Heart left ventricle (tissue), 16 donors: ENCODE results near the gene NTM. TPM values are rescaled to one million over a fixed set of nuclear protein-coding genes. Genes with fewer than 3 reads are reported as not detected.
A peak's percentile ranks its signal among the peaks of the same experiment; 100 is the strongest.

Source experiments
- ATAC-seq, 4 donors: fragments of 200-7000 bp; cut with Tn5 transposase; one replicate each; pipeline ENCODE4 v1.9.1; 2020 to 2022; ENCODE audit warnings: moderate library complexity in 4 of 4, mild to moderate bottlenecking in 3 of 4, moderate number of reproducible peaks in 1 of 4
- DNase-seq, 5 donors: peaks; one replicate each; pipeline ENCODE4 v3.0.0-alpha.2; 2020
- H3K27ac ChIP-seq, 12 donors: fragments of 200-600 bp; sonication (generic) in 4 of 12; one replicate each; pipeline versions ENCODE4 v1.5.0 to v1.8.0; 2016 to 2022; ENCODE audit warnings: mild to moderate bottlenecking in 2 of 12
- H3K27me3 ChIP-seq, 9 donors: fragments of 200-600 bp; sonication (generic) in 2 of 9; one replicate each; pipeline versions ENCODE4 v1.5.1 to v1.8.0; 2016 to 2022; ENCODE audit warnings: mild to moderate bottlenecking in 3 of 9
- H3K36me3 ChIP-seq, 9 donors: fragments of 200-600 bp; sonication (generic) in 2 of 9; one replicate each; pipeline versions ENCODE4 v1.5.0 to v1.8.0; 2018 to 2022; ENCODE audit warnings: mild to moderate bottlenecking in 2 of 9
- H3K4me1 ChIP-seq, 12 donors: fragments of 200-600 bp; sonication (generic) in 4 of 12; one replicate each; pipeline versions ENCODE4 v1.5.0 to v1.8.0; 2016 to 2022; ENCODE audit warnings: mild to moderate bottlenecking in 3 of 12
- H3K4me3 ChIP-seq, 12 donors: fragments of 200-600 bp; sonication (generic) in 4 of 12; one replicate each; pipeline versions ENCODE4 v1.5.0 to v1.8.0; 2017 to 2022; ENCODE audit warnings: mild to moderate bottlenecking in 9 of 12, moderate library complexity in 4 of 12
- H3K9me3 ChIP-seq, 12 donors: fragments of 200-600 bp; sonication (generic) in 4 of 12; one replicate each; pipeline versions ENCODE4 v1.5.0 to v1.8.0; 2016 to 2022; ENCODE audit warnings: mild to moderate bottlenecking in 1 of 12
- CTCF ChIP-seq, 12 donors: fragments of 200-600 bp; sonication (generic) in 4 of 12; IDR thresholded peaks; one replicate each; pipeline versions ENCODE4 v1.5.0 to v1.8.0; 2018 to 2022; ENCODE audit warnings: antibody characterized with exemption in 12 of 12, mild to moderate bottlenecking in 5 of 12
- POLR2A ChIP-seq, 2 donors: fragments of 450-650 bp; IDR thresholded peaks; one replicate each; pipeline ENCODE4 v1.6.1; 2017; ENCODE audit warnings: antibody characterized with exemption in 2 of 2, mild to moderate bottlenecking in 2 of 2, moderate library complexity in 2 of 2
- WGBS, 4 donors: extraction: QIAGEN DNeasy Blood & Tissue Kit in 2 of 4; methylation state at CpG; one replicate each; pipeline versions ENCODE4 v1.1.5 to v1.1.7; 2013 to 2018; 5-methylcytosine and 5-hydroxymethylcytosine counted together
- intact Hi-C, 10 donors: fragments of 100-400 bp; cut with DNase I; formaldehyde crosslinking; loops; one replicate each; pipeline versions ENCODE4 v1.11.1 to v1.14.2; 2022
- polyA plus RNA-seq, 2 donors: library from polyadenylated mRNA; stranded (reverse); fragments of 200-250 nt; gene quantifications; one replicate each; pipeline ENCODE4 v1.2.3, GENCODE V29; 2013
- total RNA-seq, 9 donors: library from RNA; depleted of rRNA in 2 of 9; stranded (reverse); fragments of >200 nt in 2 of 9; fragmentation: NEBNext Ultra II Directional in 3 of 9; extraction: Animal tissue kit (Norgen Biotek cat#: 25700) in 3 of 9; gene quantifications; one replicate each; pipeline versions ENCODE4 v1.1.0 to v1.2.4, GENCODE V29; 2016 to 2023
- donor health status: ischemic (EF 13 %, LVEDD 7.1; RV severe dilation, severe dysfunction).
- donor health status: healthy with polysubstance abuse.
- donor health status: DM: no; HTN: yes; CAD: no.
- donor health status: DM: no; HTN: no; CAD: no.
- donor health status: ischemic (EF 25% LVEDD 6.9; RV normal size, moderate dysfunction).
- donor health status: ischemic (EF 25% LVEDD 5.7; RV mildly dilated, moderate dysfunction).
- donor health status: healthy.
- donor health status: DM: yes; HTN: yes; CAD: no.
- donor health status: ischemic (EF 35%, LVEDD 5.7; RV mildly dilated, moderate dysfunction).
- donor health status: nonischemic (EF 11% LVEDD 7.7; RV severe dilation, severe dysfunction).
- donor health status: DM: yes; HTN: yes; CAD: no.
- donor health status: PGD.
- donor health status: ischemic (EF 29% LVEDD 5.4; RV normal size, mild dysfunction).
- donor health status: nonischemic (EF 23%, LVEDD 6.1; RV moderate dilation, normal function).

The NTM gene
- total and polyA plus RNA-seq, 11 donors: 0.40 to 7.7 (median 1.5) TPM

GRCh38 chr11:131371791-131372104 is 1.3 kb downstream of the NTM start:
- H3K27me3 ChIP-seq: peaks cover 0 to 61% (median 18%) of the 10 kb centered on the region in 9 donors
- ATAC-seq (no peak), DNase-seq (no peak)
- H3K36me3 ChIP-seq: no peaks in the 10 kb centered on the region
- 19 to 23% (median 21%) methylated on average over 7 of the region's 7 CpGs for WGBS, 4 donors
- peak overlapping the region in 3 of 12 donors; percentile 16 to 36 (median 24) for H3K4me3 ChIP-seq
- H3K27ac ChIP-seq: no peak overlapping the region
- peaks cover 0 to 19% (median 0%) of the 10 kb centered on the region in 12 donors for H3K4me1 ChIP-seq
- H3K9me3 ChIP-seq: no peaks in the 10 kb centered on the region
- TF ChIP-seq POLR2A (IDR thresholded peaks at IDR 0.05) (no peak), CTCF (IDR thresholded peaks at IDR 0.05) (no peak)
- intact Hi-C loops: no loop called here

- H3K9me3 ChIP-seq: no peaks in the 10 kb centered on the region
- H3K27ac ChIP-seq: no peak overlapping the region
- H3K4me1 ChIP-seq: peaks cover 0 to 19% (median 0%) of the 10 kb centered on the region in 12 donors
- peaks cover 0 to 64% (median 18%) of the 10 kb centered on the region in 9 donors for H3K27me3 ChIP-seq
- intact Hi-C loops: no loop called here
- no peak for TF ChIP-seq POLR2A (IDR thresholded peaks at IDR 0.05)
- no peak for TF ChIP-seq CTCF (IDR thresholded peaks at IDR 0.05)
- ATAC-seq (no peak), DNase-seq (no peak)
- no peaks in the 10 kb centered on the region for H3K36me3 ChIP-seq
- no peak overlapping the region for H3K4me3 ChIP-seq
- 68 to 72% (median 70%) methylated on average over 10 of the region's 10 CpGs for WGBS, 4 donors
Observed at GRCh38 chr11:131372234-131372962, 2.0 kb downstream of the NTM start.

- H3K4me1 ChIP-seq: peaks cover 0 to 19% (median 0%) of the 10 kb centered on the region in 12 donors
- no peak overlapping the region for H3K4me3 ChIP-seq
- DNase-seq: no peak
- ATAC-seq: no peak
- 27 to 47% (median 37%) methylated on average over 9 of the region's 9 CpGs for WGBS, 4 donors
- intact Hi-C loops: no loop called here
- no peak overlapping the region for H3K27ac ChIP-seq
- H3K9me3 ChIP-seq: no peaks in the 10 kb centered on the region
- no peak for TF ChIP-seq POLR2A (IDR thresholded peaks at IDR 0.05)
- TF ChIP-seq CTCF (IDR thresholded peaks at IDR 0.05): no peak
- peaks cover 0 to 64% (median 18%) of the 10 kb centered on the region in 9 donors for H3K27me3 ChIP-seq
- no peaks in the 10 kb centered on the region for H3K36me3 ChIP-seq
Observed at GRCh38 chr11:131373095-131373725, 2.8 kb downstream of the NTM start.

- DNase-seq (no peak), ATAC-seq (no peak)
- peaks cover 0 to 19% (median 0%) of the 10 kb centered on the region in 12 donors for H3K4me1 ChIP-seq
- H3K36me3 ChIP-seq: no peaks in the 10 kb centered on the region
- H3K27ac ChIP-seq: no peak overlapping the region
- no peak for TF ChIP-seq CTCF (IDR thresholded peaks at IDR 0.05)
- TF ChIP-seq POLR2A (IDR thresholded peaks at IDR 0.05): no peak
- no peak overlapping the region for H3K4me3 ChIP-seq
- WGBS, 4 donors: 69 to 80% (median 72%) methylated on average over 8 to 13 of the region's 13 CpGs
- H3K27me3 ChIP-seq: peaks cover 0 to 65% (median 18%) of the 10 kb centered on the region in 9 donors
- no peaks in the 10 kb centered on the region for H3K9me3 ChIP-seq
- intact Hi-C loops: no loop called here
Observed at GRCh38 chr11:131373756-131374155, 3.3 kb downstream of the NTM start.
